IMR-90 (cell line): ENCODE measurements around the gene MSMO1. TPM values are rescaled to one million over a fixed set of nuclear protein-coding genes. Genes with fewer than 3 reads are reported as not detected.

Source experiments
- ATAC-seq: fragments of 200-7000 bp; cut with Tn5 transposase; 2 replicates; pipeline ENCODE4 v1.9.1; 2020; ENCODE audit warnings: low read depth, mild to moderate bottlenecking, moderate library complexity
- BruUV-seq: library from RNA; stranded (reverse); fragments of 400-500 nt; replicated peaks from 2 replicates; lab custom pipeline; 2021; lab: Mats Ljungman, UMichigan
- CTCF ChIA-PET: fragments of 300-600 bp; formaldehyde crosslinking; extraction: SDS; loops from one replicate; lab custom pipeline; 2021; ENCODE audit warnings: antibody characterized with exemption; lab: Yijun Ruan, JAX
- POLR2A ChIA-PET: fragments of 300-600 bp; sonication (Branson Sonifier 250); formaldehyde crosslinking; loops from one replicate; lab custom pipeline; 2022; ENCODE audit warnings: antibody characterized with exemption; ENCODE audit not compliant: unreplicated experiment; lab: Charles Lee
- DNase-seq: peaks from one replicate; pipeline ENCODE4 v3.0.0; 2013
- H2AFZ ChIP-seq: replicated peaks from 2 replicates; pipeline ENCODE3; 2013; ENCODE audit warnings: low read length, mild to moderate bottlenecking; ENCODE audit not compliant: poor library complexity
- H2AK5ac ChIP-seq: 2 replicates; pipeline ENCODE4 v1.6.1; 2013; ENCODE audit warnings: low read depth, low read length, inconsistent platforms
- H2AK9ac ChIP-seq: replicated peaks from 2 replicates; pipeline ENCODE3; 2013; ENCODE audit warnings: mild to moderate bottlenecking, low read depth, low read length, moderate library complexity; ENCODE audit not compliant: poor library complexity
- H2BK120ac ChIP-seq: 2 replicates; pipeline ENCODE4 v1.6.1; 2013; ENCODE audit warnings: low read depth, low read length, inconsistent platforms
- H2BK15ac ChIP-seq: 3 replicates; pipeline ENCODE4 v1.6.1; 2013; ENCODE audit warnings: low read depth, low read length, inconsistent platforms
- H2BK20ac ChIP-seq: 2 replicates; pipeline ENCODE4 v1.6.1; 2013; ENCODE audit warnings: low read depth, mild to moderate bottlenecking, inconsistent platforms, low read length, moderate library complexity
- H2BK5ac ChIP-seq: 2 replicates; pipeline ENCODE4 v1.6.1; 2013; ENCODE audit warnings: mild to moderate bottlenecking, low read depth, low read length, inconsistent platforms; ENCODE audit not compliant: poor library complexity, severe bottlenecking
- H3K14ac ChIP-seq: replicated peaks from 2 replicates; pipeline ENCODE4 v1.6.1; 2013; ENCODE audit warnings: low read depth, low read length, inconsistent platforms
- H3K18ac ChIP-seq: 2 replicates; pipeline ENCODE4 v1.6.1; 2013; ENCODE audit warnings: low read depth, low read length, control low read depth
- H3K23ac ChIP-seq: 2 replicates; pipeline ENCODE4 v1.6.1; 2013; ENCODE audit warnings: low read depth, low read length, inconsistent platforms
- H3K27ac ChIP-seq: 2 replicates; pipeline ENCODE4 v1.5.1; 2013; ENCODE audit warnings: mild to moderate bottlenecking, control low read depth, low read length; ENCODE audit not compliant: insufficient read depth
- H3K27me3 ChIP-seq: 2 replicates; pipeline ENCODE4 v1.6.1; 2013; ENCODE audit warnings: low read length; ENCODE audit not compliant: control insufficient read depth, insufficient read depth
- H3K36me3 ChIP-seq: 2 replicates; pipeline ENCODE4 v1.6.1; 2013; ENCODE audit warnings: low read length, mixed read lengths; ENCODE audit not compliant: control insufficient read depth, insufficient read depth
- H3K4ac ChIP-seq: 2 replicates; pipeline ENCODE4 v1.6.1; 2013; ENCODE audit warnings: low read depth, low read length, inconsistent platforms
- H3K4me1 ChIP-seq: 2 replicates; pipeline ENCODE4 v1.6.1; 2013; ENCODE audit warnings: low read length, mixed read lengths; ENCODE audit not compliant: control insufficient read depth, insufficient read depth
- H3K4me2 ChIP-seq: 2 replicates; pipeline ENCODE4 v1.6.1; 2013; ENCODE audit warnings: low read depth, mild to moderate bottlenecking, control low read depth, low read length, moderate library complexity
- H3K4me3 ChIP-seq: 2 replicates; pipeline ENCODE4 v1.5.1; 2013; ENCODE audit warnings: low read depth, mild to moderate bottlenecking, control low read depth, low read length, moderate library complexity; ENCODE audit not compliant: insufficient read depth
- H3K56ac ChIP-seq: 2 replicates; pipeline ENCODE4 v1.6.1; 2013; ENCODE audit warnings: low read length, inconsistent platforms; ENCODE audit not compliant: insufficient read depth; ENCODE audit errors: extremely low read depth
- H3K79me1 ChIP-seq, 2 experiments: 2 replicates each; pipeline ENCODE4 v1.6.1; 2013; ENCODE audit warnings: low read length in 2 of 2, inconsistent platforms in 1 of 2, low read depth in 1 of 2
- H3K9ac ChIP-seq: 2 replicates; pipeline ENCODE4 v1.6.1; 2013; ENCODE audit warnings: low read depth, low read length, control low read depth
- H3K9me1 ChIP-seq: 2 replicates; pipeline ENCODE4 v1.6.1; 2013; ENCODE audit warnings: low read length, inconsistent platforms; ENCODE audit not compliant: insufficient read depth
- H3K9me3 ChIP-seq: 2 replicates; pipeline ENCODE4 v1.6.1; 2013; ENCODE audit warnings: low read length; ENCODE audit not compliant: control insufficient read depth, insufficient read depth
- H4K20me1 ChIP-seq: 2 replicates; pipeline ENCODE4 v1.6.1; 2013; ENCODE audit warnings: low read length, inconsistent platforms; ENCODE audit not compliant: insufficient read depth
- H4K5ac ChIP-seq: 2 replicates; pipeline ENCODE4 v1.6.1; 2013; ENCODE audit warnings: mild to moderate bottlenecking, low read depth, low read length, control low read depth
- H4K8ac ChIP-seq, 2 experiments: 2 replicates each; pipeline ENCODE4 v1.6.1; 2013; ENCODE audit warnings: low read depth in 2 of 2, low read length in 2 of 2, control low read depth in 1 of 2, inconsistent platforms in 1 of 2
- H4K91ac ChIP-seq: 2 replicates; pipeline ENCODE4 v1.6.1; 2013; ENCODE audit warnings: low read depth, low read length, inconsistent platforms; ENCODE audit not compliant: insufficient read depth
- ELK1 ChIP-seq: fragments of 150-350 bp; IDR thresholded peaks from 2 replicates; pipeline ENCODE4 v1.6.1; 2016; ENCODE audit warnings: low read depth, mild to moderate bottlenecking, low read length, moderate library complexity, borderline replicate concordance
- MAFK ChIP-seq: IDR thresholded peaks from 2 replicates; pipeline ENCODE4 v1.6.1; 2012; ENCODE audit warnings: low read depth, low read length, improper control_type of control experiment
- MXI1 ChIP-seq: IDR thresholded peaks from 2 replicates; pipeline ENCODE4 v1.6.1; 2012; ENCODE audit warnings: low read depth, mild to moderate bottlenecking, low read length, moderate library complexity, borderline replicate concordance
- RCOR1 ChIP-seq: IDR thresholded peaks from 2 replicates; pipeline ENCODE4 v1.6.1; 2012; ENCODE audit warnings: mild to moderate bottlenecking, low read length, improper control_type of control experiment; ENCODE audit not compliant: insufficient replicate concordance
- RFX5 ChIP-seq: IDR thresholded peaks from 2 replicates; pipeline ENCODE4 v1.8.0; 2012; ENCODE audit warnings: low read depth, mild to moderate bottlenecking, low read length, moderate library complexity
- WGBS, 2 experiments: methylation state at CpG; one replicate each; pipeline versions ENCODE4 v1.1.5 to v1.1.7; 2013; ENCODE audit warnings: missing lambda C conversion rate in 2 of 2; ENCODE audit not compliant: insufficient read length in 1 of 2; ENCODE audit errors: extremely low coverage in 2 of 2; 5-methylcytosine and 5-hydroxymethylcytosine counted together
- dilution Hi-C: fragments of 300-500 bp; cut with HindIII; formaldehyde crosslinking; loops from one replicate; pipeline ENCODE4 v1.14.3; 2018; ENCODE audit warnings: low sequenced_read_pairs; ENCODE audit not compliant: unreplicated experiment
- in situ Hi-C: fragments of 300-500 bp; cut with MboI; formaldehyde crosslinking; loops from 3 replicates; pipeline ENCODE4 v1.14.3; 2019; ENCODE audit warnings: low sequenced_read_pairs, inconsistent platforms, mixed read lengths
- intact Hi-C: fragments of 100-400 bp; cut with micrococcal nuclease; formaldehyde crosslinking; loops from 2 replicates; pipeline ENCODE4 v1.10.0; 2022
- polyA plus RNA-seq, 3 experiments: library from polyadenylated mRNA; depleted of rRNA; stranded (reverse); fragments of >200 nt; gene quantifications; 2 replicates each; pipeline ENCODE4 v1.2.3, GENCODE V29; 2012; ENCODE audit warnings: low replicate concordance in 1 of 3
- total RNA-seq: library from RNA; depleted of rRNA; stranded (reverse); fragments of >200 nt; gene quantifications from 2 replicates; pipeline ENCODE4 v1.2.3, GENCODE V29; 2012

Gene MSMO1
- total and polyA plus RNA-seq, 2 of the 4 experiments (the other 2 are of a cell fraction) = 40.1 to 42.1 TPM

GRCh38 chr4:165324918-165325304, 2.6 kb upstream of the MSMO1 start:
- Histone ChIP-seq H3K23ac (no peak overlapping the region), H3K4ac (no peak overlapping the region), H2BK5ac (no peak overlapping the region), H3K4me1 (peaks cover 3% of the 10 kb centered on the region; the same call in 1 of the 2 replicates), H3K27me3 (no peaks in the 10 kb centered on the region), H4K8ac (no peak overlapping the region; a peak in 1 of 4 replicates), H2BK15ac (no peak overlapping the region; the same call in 2 of the 3 replicates), H3K18ac (no peak overlapping the region), H3K79me1 (peaks cover 6 to 21% of the 10 kb centered on the region in 2 experiments), H3K56ac (no peak overlapping the region), H3K27ac (no peak overlapping the region), H2BK120ac (no peak overlapping the region), H3K14ac (no peak overlapping the region), H4K20me1 (no peaks in the 10 kb centered on the region), H3K4me3 (no peak overlapping the region), H3K9me1 (0 out of 2 replicates have a peak, but pooled peaks cover 4% of the 10 kb centered on the region), H3K9ac (no peak overlapping the region), H3K36me3 (no peaks in the 10 kb centered on the region), H2AK9ac (no peak overlapping the region), H2AFZ (no peak overlapping the region), H4K91ac (no peak overlapping the region), H3K9me3 (no peaks in the 10 kb centered on the region), H4K5ac (no peak overlapping the region), H2AK5ac (no peak overlapping the region), H2BK20ac (peak overlapping the region; percentile 73; the same call in 1 of the 2 replicates), H3K4me2 (no peak overlapping the region)
- no peak for DNase-seq
- intact Hi-C loops = no loop called here
- in situ Hi-C loops = loop anchor here (25.0 kb wide), 1 partner anchor 113 kb away; the partner anchor contains the start of gene KLHL2
- BruUV-seq = no TSS peak
- ChIA-PET POLR2A (no interaction called here), CTCF (interaction anchor here (1.3 kb wide), 1 partner anchor 9 kb away, joined by 4 read pairs; no protein-coding TSS in a partner anchor)
- TF ChIP-seq RCOR1 = no peak
- TF ChIP-seq MXI1 = no peak
- peak; percentile 66 for TF ChIP-seq MAFK
- no peak for TF ChIP-seq RFX5
- no peak for TF ChIP-seq ELK1
- dilution Hi-C loops = no loop called here
- no CpG with 5 or more reads among the region's 3 CpGs for WGBS, 2 experiments
- ATAC-seq = no peak
